Parathyroid adenoma (tissue), 2 donors: Measurements from ENCODE around the gene MTHFD1.
A peak's percentile ranks its signal among the peaks of the same experiment; 100 is the strongest.

Experiments used
- H2AFZ ChIP-seq: fragments of 300-600 bp; sonication (generic); one replicate; pipeline ENCODE4 v1.7.0; 2017; ENCODE audit warnings: antibody characterized with exemption, mild to moderate bottlenecking
- H3K27ac ChIP-seq: fragments of 300-600 bp; sonication (generic); one replicate; pipeline ENCODE4 v1.7.0; 2017
- H3K27me3 ChIP-seq: fragments of 300-600 bp; sonication (generic); one replicate; pipeline ENCODE4 v1.7.0; 2017; ENCODE audit warnings: low read length; ENCODE audit not compliant: control insufficient read depth, insufficient read depth
- H3K36me3 ChIP-seq: fragments of 300-600 bp; sonication (generic); one replicate; pipeline ENCODE4 v1.7.0; 2017; ENCODE audit warnings: low read length; ENCODE audit not compliant: control insufficient read depth, insufficient read depth
- H3K4me1 ChIP-seq: fragments of 300-600 bp; sonication (generic); one replicate; pipeline ENCODE4 v1.7.0; 2017; ENCODE audit warnings: control low read depth
- H3K4me2 ChIP-seq: fragments of 300-600 bp; sonication (generic); one replicate; pipeline ENCODE4 v1.7.0; 2017; ENCODE audit warnings: low read length
- H3K4me3 ChIP-seq: fragments of 300-600 bp; sonication (generic); one replicate; pipeline ENCODE4 v1.7.0; 2017; ENCODE audit warnings: low read depth, low read length
- H3K79me2 ChIP-seq: fragments of 300-600 bp; sonication (generic); one replicate; pipeline ENCODE4 v1.7.0; 2017; ENCODE audit warnings: control low read depth
- H3K9ac ChIP-seq: fragments of 300-600 bp; sonication (generic); one replicate; pipeline ENCODE4 v1.7.0; 2017; ENCODE audit warnings: mild to moderate bottlenecking
- H3K9me3 ChIP-seq: fragments of 300-600 bp; sonication (generic); one replicate; pipeline ENCODE4 v1.7.0; 2017; ENCODE audit warnings: low read length; ENCODE audit not compliant: control insufficient read depth
- TF ChIP-seq, protein P1 (sequence below): fragments of 300-600 bp; sonication (generic); IDR thresholded peaks from one replicate; pipeline ENCODE4 v1.7.0; 2017; ENCODE audit warnings: antibody characterized with exemption, mild to moderate bottlenecking
- donor health status: primary hyperparathyroidism.

The MTHFD1 gene

DNA sequence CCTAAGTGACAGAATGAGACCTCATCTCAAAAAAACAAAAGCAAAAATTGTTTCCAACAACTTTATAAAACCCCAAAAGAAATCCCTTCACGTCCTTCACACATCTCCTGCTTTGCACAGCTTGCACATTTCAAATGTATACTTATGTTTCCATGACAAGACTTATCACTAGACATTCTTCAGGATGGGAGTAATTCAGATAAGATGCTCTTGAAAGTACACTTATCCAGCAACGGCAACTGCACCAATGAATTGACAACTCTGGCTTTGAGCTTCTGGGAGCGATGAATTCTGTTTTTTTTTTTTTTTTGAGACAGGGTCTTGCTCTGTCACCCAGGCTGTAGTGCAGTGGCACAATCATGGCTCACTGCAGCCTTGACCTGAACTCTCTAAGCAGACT lies 46.4 kb downstream of the MTHFD1 start:
- no peaks in the 10 kb centered on the region for H3K79me2 ChIP-seq
- no peak overlapping the region for H3K4me2 ChIP-seq
- no peaks in the 10 kb centered on the region for H3K9me3 ChIP-seq
- H2AFZ ChIP-seq, result no peak overlapping the region
- H3K36me3 ChIP-seq, result no peaks in the 10 kb centered on the region
- H3K27me3 ChIP-seq, result no peaks in the 10 kb centered on the region
- H3K4me1 ChIP-seq, result peaks cover 4% of the 10 kb centered on the region
- H3K4me3 ChIP-seq, result no peak overlapping the region
- H3K27ac ChIP-seq, result no peak overlapping the region
- TF ChIP-seq, protein P1, sequence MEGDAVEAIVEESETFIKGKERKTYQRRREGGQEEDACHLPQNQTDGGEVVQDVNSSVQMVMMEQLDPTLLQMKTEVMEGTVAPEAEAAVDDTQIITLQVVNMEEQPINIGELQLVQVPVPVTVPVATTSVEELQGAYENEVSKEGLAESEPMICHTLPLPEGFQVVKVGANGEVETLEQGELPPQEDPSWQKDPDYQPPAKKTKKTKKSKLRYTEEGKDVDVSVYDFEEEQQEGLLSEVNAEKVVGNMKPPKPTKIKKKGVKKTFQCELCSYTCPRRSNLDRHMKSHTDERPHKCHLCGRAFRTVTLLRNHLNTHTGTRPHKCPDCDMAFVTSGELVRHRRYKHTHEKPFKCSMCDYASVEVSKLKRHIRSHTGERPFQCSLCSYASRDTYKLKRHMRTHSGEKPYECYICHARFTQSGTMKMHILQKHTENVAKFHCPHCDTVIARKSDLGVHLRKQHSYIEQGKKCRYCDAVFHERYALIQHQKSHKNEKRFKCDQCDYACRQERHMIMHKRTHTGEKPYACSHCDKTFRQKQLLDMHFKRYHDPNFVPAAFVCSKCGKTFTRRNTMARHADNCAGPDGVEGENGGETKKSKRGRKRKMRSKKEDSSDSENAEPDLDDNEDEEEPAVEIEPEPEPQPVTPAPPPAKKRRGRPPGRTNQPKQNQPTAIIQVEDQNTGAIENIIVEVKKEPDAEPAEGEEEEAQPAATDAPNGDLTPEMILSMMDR, result no peak
- H3K9ac ChIP-seq, result no peak overlapping the region

DNA sequence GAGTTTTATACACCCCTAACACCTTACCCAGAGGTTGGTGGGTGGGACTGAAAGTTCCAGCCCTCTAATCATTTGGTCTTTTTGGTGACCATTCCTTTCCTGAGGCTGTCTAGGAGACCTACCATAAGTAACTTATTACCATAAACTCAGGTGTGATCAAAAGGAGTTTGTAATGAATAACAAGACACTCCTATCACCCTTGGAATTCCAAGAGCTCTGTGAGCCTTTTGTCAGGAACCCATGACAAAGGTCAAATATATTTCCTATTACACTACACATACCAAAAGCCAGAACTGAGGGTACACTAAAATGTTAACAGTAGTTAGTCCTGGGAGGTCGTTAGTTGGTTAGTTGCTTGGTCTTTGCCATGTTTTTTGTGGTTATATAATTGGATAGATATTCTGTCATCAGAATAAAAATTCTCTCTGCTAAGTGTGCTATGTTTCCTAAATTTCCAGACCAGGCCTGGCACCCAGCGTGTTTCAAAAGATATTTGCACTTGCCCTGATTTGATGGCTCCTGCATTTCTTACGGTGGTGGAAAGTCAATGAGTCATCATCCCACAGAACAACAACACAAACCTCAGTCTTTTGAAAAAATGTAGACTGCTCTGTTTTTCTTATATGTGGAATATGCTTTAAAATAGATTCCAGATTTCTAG lies 50.2 kb downstream of the MTHFD1 start:
- H3K4me2 ChIP-seq, result no peak overlapping the region
- no peak overlapping the region for H3K4me3 ChIP-seq
- no peaks in the 10 kb centered on the region for H3K36me3 ChIP-seq
- H3K9ac ChIP-seq, result no peak overlapping the region
- TF ChIP-seq, protein P1, result no peak
- no peaks in the 10 kb centered on the region for H3K9me3 ChIP-seq
- peak overlapping the region; percentile 20 for H2AFZ ChIP-seq
- peaks cover 4% of the 10 kb centered on the region for H3K4me1 ChIP-seq
- no peaks in the 10 kb centered on the region for H3K27me3 ChIP-seq
- peak overlapping the region; percentile 60 for H3K27ac ChIP-seq
- H3K79me2 ChIP-seq, result no peaks in the 10 kb centered on the region

DNA sequence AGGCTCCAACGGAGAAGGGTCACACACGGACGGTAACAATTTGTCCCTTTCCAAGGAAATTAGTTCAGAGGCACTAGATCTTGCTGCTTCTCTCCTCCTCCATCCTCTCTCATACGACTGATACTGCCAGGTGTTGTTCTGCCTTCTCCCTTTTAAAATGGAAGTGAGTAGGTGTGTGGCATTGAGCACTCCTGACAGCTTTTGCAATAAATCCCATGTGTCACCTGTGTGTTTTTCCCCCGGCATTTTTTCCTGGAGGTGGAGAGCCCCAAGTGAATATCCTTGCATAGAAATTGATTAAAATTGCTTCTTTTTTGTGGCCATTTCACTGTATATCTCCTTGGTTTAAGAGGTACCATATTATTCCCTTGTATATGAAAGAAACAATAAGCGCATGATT lies 51.0 kb downstream of the MTHFD1 start:
- no peak overlapping the region for H3K4me2 ChIP-seq
- no peaks in the 10 kb centered on the region for H3K79me2 ChIP-seq
- peak overlapping the region; percentile 60 for H3K27ac ChIP-seq
- no peaks in the 10 kb centered on the region for H3K36me3 ChIP-seq
- H3K9ac ChIP-seq, result no peak overlapping the region
- H3K9me3 ChIP-seq, result no peaks in the 10 kb centered on the region
- peaks cover 4% of the 10 kb centered on the region for H3K4me1 ChIP-seq
- H3K27me3 ChIP-seq, result no peaks in the 10 kb centered on the region
- H2AFZ ChIP-seq, result peak overlapping the region; percentile 0
- H3K4me3 ChIP-seq, result no peak overlapping the region
- TF ChIP-seq, protein P1, result no peak

DNA sequence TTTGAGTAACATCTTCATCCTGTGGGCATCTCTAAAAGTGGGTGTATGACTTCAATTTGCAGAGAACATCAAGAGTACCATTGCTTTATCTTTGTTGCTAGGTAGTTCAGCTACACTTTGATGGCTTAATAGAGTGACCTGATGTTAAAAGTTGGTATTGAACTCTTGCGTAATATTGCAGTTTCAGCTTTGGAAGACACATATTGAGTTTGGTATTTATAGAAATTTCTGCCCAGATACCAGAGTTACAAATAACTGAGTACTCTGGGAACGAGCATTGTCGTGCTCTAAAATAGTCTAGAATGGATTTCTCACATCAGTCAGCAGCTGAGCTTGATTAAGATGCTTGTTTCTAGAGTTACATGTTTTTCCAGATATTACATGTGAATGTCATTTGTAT lies 52.3 kb downstream of the MTHFD1 start:
- peaks cover 14% of the 10 kb centered on the region for H3K4me1 ChIP-seq
- no peaks in the 10 kb centered on the region for H3K79me2 ChIP-seq
- no peaks in the 10 kb centered on the region for H3K27me3 ChIP-seq
- TF ChIP-seq, protein P1, result no peak
- no peak overlapping the region for H3K9ac ChIP-seq
- no peaks in the 10 kb centered on the region for H3K9me3 ChIP-seq
- H2AFZ ChIP-seq, result no peak overlapping the region
- H3K36me3 ChIP-seq, result no peaks in the 10 kb centered on the region
- no peak overlapping the region for H3K4me2 ChIP-seq
- no peak overlapping the region for H3K27ac ChIP-seq
- no peak overlapping the region for H3K4me3 ChIP-seq

DNA sequence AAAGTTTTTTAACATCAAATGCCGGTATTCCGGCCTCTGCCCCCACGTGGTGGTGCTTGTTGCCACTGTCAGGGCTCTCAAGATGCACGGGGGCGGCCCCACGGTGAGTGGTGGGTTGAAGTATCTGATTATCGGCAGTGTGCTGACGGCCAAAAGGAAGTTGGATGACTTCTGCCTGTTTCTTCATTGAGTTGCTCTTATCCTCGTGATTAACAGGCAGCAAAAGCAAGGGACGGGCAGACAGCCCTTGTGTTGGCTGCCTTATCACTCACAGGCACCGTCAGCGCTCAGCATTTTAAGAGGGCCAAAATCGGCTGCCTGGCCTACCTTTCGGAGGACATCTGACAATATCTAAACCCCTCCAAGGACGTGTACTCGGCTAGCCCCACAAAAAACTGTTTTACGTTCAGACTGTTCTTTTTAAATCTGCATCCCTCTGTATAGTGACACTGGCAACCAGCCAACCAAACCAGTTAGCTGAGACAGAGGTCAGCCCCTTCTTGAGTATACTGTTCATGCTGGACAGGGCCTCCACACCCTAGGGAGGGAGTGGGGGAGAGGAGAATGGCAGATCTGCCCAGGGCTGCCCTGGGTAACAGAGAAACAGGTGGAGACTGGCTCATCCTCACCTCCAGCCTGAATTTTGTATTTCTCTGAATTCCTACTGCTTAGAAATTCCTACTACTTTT lies 54.3 kb downstream of the MTHFD1 start:
- H3K9me3 ChIP-seq, result no peaks in the 10 kb centered on the region
- no peak overlapping the region for H3K4me2 ChIP-seq
- no peak overlapping the region for H3K27ac ChIP-seq
- H3K27me3 ChIP-seq, result no peaks in the 10 kb centered on the region
- H3K36me3 ChIP-seq, result no peaks in the 10 kb centered on the region
- no peaks in the 10 kb centered on the region for H3K79me2 ChIP-seq
- H3K4me1 ChIP-seq, result peaks cover 14% of the 10 kb centered on the region
- TF ChIP-seq, protein P1, result no peak
- no peak overlapping the region for H3K9ac ChIP-seq
- H2AFZ ChIP-seq, result no peak overlapping the region
- H3K4me3 ChIP-seq, result no peak overlapping the region
